Ovary (tissue), 9 donors: ENCODE measurements around the gene KIF14. TPM values are rescaled to one million over a fixed set of nuclear protein-coding genes. Genes with fewer than 3 reads are reported as not detected.

Source experiments
- DNase-seq, 5 donors: peaks; one replicate each; pipeline ENCODE4 v3.0.0-alpha.2; 2019 to 2020
- H3K27ac ChIP-seq, 2 donors: fragments of 200-600 bp; one replicate each; pipeline versions ENCODE4 v1.5.1 to v1.8.0; 2019 to 2022
- H3K27me3 ChIP-seq: fragments of 200-600 bp; one replicate; pipeline ENCODE4 v1.8.0; 2022
- H3K36me3 ChIP-seq: fragments of 200-600 bp; sonication (generic); one replicate; pipeline ENCODE4 v1.5.1; 2019
- H3K4me1 ChIP-seq: one replicate; pipeline ENCODE4 v1.8.1; 2013; ENCODE audit warnings: mild to moderate bottlenecking, moderate library complexity; ENCODE audit not compliant: insufficient read depth
- H3K4me3 ChIP-seq: fragments of 200-600 bp; sonication (generic); one replicate; pipeline ENCODE4 v1.5.1; 2017
- H3K9me3 ChIP-seq, 2 donors: fragments of 200-600 bp in 1 of 2; sonication (generic) in 1 of 2; one replicate each; pipeline versions ENCODE4 v1.5.1 to v1.8.1; 2013 to 2019; ENCODE audit warnings: mild to moderate bottlenecking in 1 of 2, moderate library complexity in 1 of 2
- CTCF ChIP-seq, 3 donors: fragments of 450-650 bp in 2 of 3; fragments of 200-600 bp in 1 of 3; IDR thresholded peaks; one replicate each; pipeline versions ENCODE4 v1.5.1 to v1.8.0; 2016 to 2022; ENCODE audit warnings: antibody characterized with exemption in 3 of 3, mild to moderate bottlenecking in 1 of 3
- EP300 ChIP-seq: sonication (generic); formaldehyde crosslinking; IDR thresholded peaks from one replicate; pipeline ENCODE4 v1.6.1; 2017; ENCODE audit warnings: antibody characterized with exemption
- POLR2A ChIP-seq: fragments of 450-650 bp; IDR thresholded peaks from one replicate; pipeline ENCODE4 v1.6.1; 2017; ENCODE audit warnings: antibody characterized with exemption, mild to moderate bottlenecking, moderate library complexity
- WGBS, 3 donors: extraction: QIAGEN DNeasy Blood & Tissue Kit in 1 of 3; methylation state at CpG; one replicate each; pipeline versions ENCODE4 v1.1.5 to v1.1.7; 2013 to 2017; 5-methylcytosine and 5-hydroxymethylcytosine counted together
- intact Hi-C, 4 donors: fragments of 100-400 bp; cut with DNase I; formaldehyde crosslinking; loops; one replicate each; pipeline versions ENCODE4 v1.11.0 to v1.15.1; 2022 to 2023
- polyA plus RNA-seq, 2 donors: library from polyadenylated mRNA; stranded (reverse); fragments of 200-250 nt in 1 of 2; fragments of 350-450 nt in 1 of 2; fragmentation: Illumina TruSeq in 1 of 2; extraction: RNeasy Lipid Tissue Mini Kit (QIAGEN cat#74804) in 1 of 2; gene quantifications; one replicate each; pipeline ENCODE4 v1.2.3, GENCODE V29; 2013 to 2014
- total RNA-seq, 7 donors: library from RNA; depleted of rRNA in 2 of 7; stranded (reverse); fragments of >200 nt in 2 of 7; fragmentation: NEBNext Ultra II Directional in 3 of 7; extraction: Animal tissue kit (Norgen Biotek cat#: 25700) in 3 of 7; gene quantifications; one replicate each; pipeline versions ENCODE4 v1.1.0 to v1.2.4, GENCODE V29; 2016 to 2023
- donor health status: DM: no; HTN: no; CAD: no; lungs with moderate emphysema.
- donor health status: DM: no; HTN: no; CAD: no.
- donor health status: Bipolar disorder and iron deficiency.
- donor health status: DM: yes; HTN: yes; CAD: no.
- donor health status: DM: no; HTN: no; CAD: no.
- donor health status: DM: yes; HTN: yes; CAD: no.

Gene KIF14
- total and polyA plus RNA-seq, 9 donors, result 0.03 to 0.40 (median 0.11) TPM; not detected in 2

- no peak overlapping the region for H3K4me3 ChIP-seq
- peaks cover 2% of the 10 kb centered on the region for H3K4me1 ChIP-seq
- TF ChIP-seq POLR2A (no peak), CTCF (IDR thresholded peaks at IDR 0.05) (no peak), EP300 (no peak)
- no peaks in the 10 kb centered on the region for H3K9me3 ChIP-seq
- no peaks in the 10 kb centered on the region for H3K27me3 ChIP-seq
- WGBS, 3 donors, result 95 to 97% (median 95%) methylated on average over 1 of the region's 1 CpG
- intact Hi-C loops, result no loop called here
- DNase-seq, result no peak
- no peak overlapping the region for H3K27ac ChIP-seq
- H3K36me3 ChIP-seq, result no peaks in the 10 kb centered on the region
Observed at GRCh38 chr1:200659269-200659668, 38.7 kb upstream of the KIF14 start.

GRCh38 chr1:200658037-200658818, 37.7 kb upstream of the KIF14 start:
- Histone ChIP-seq H3K4me3 (no peak overlapping the region), H3K4me1 (no peaks in the 10 kb centered on the region), H3K36me3 (no peaks in the 10 kb centered on the region), H3K27me3 (no peaks in the 10 kb centered on the region), H3K9me3 (no peaks in the 10 kb centered on the region), H3K27ac (no peak overlapping the region)
- TF ChIP-seq POLR2A (no peak), EP300 (no peak), CTCF (IDR thresholded peaks at IDR 0.05) (no peak)
- 89 to 97% (median 94%) methylated on average over 4 of the region's 4 CpGs for WGBS, 3 donors
- intact Hi-C loops, result no loop called here
- no peak for DNase-seq

- no peaks in the 10 kb centered on the region for H3K4me1 ChIP-seq
- H3K4me3 ChIP-seq, result no peak overlapping the region
- TF ChIP-seq CTCF (IDR thresholded peaks at IDR 0.05) (no peak), EP300 (no peak), POLR2A (no peak)
- H3K27ac ChIP-seq, result no peak overlapping the region
- WGBS, 3 donors, result 93 to 95% (median 93%) methylated on average over 5 of the region's 5 CpGs
- no peaks in the 10 kb centered on the region for H3K27me3 ChIP-seq
- no peak for DNase-seq
- no peaks in the 10 kb centered on the region for H3K36me3 ChIP-seq
- H3K9me3 ChIP-seq, result no peaks in the 10 kb centered on the region
- intact Hi-C loops, result no loop called here
Observed at GRCh38 chr1:200654660-200655059, 34.1 kb upstream of the KIF14 start.

- intact Hi-C loops, result no loop called here
- WGBS, 3 donors, result 78 to 91% (median 85%) methylated on average over 5 of the region's 5 CpGs
Observed at GRCh38 chr1:200653022-200653462, 32.5 kb upstream of the KIF14 start.

More at GRCh38 chr1:200653022-200653462, 32.5 kb upstream of the KIF14 start:
- Histone ChIP-seq H3K4me1 (no peaks in the 10 kb centered on the region), H3K9me3 (no peaks in the 10 kb centered on the region), H3K36me3 (no peaks in the 10 kb centered on the region), H3K27ac (no peak overlapping the region), H3K27me3 (no peaks in the 10 kb centered on the region), H3K4me3 (no peak overlapping the region)
- TF ChIP-seq POLR2A (no peak), CTCF (IDR thresholded peaks at IDR 0.05) (no peak), EP300 (no peak)
- DNase-seq, result no peak
